T-helper 17 cell (primary cell): ENCODE results near the gene ALDH1A3. TPM values are rescaled to one million over a fixed set of nuclear protein-coding genes. Genes with fewer than 3 reads are reported as not detected.

ENCODE experiments used
- ATAC-seq: fragments of 150-1000 bp; cut with Tn5 transposase; 2 replicates; pipeline ENCODE4 v1.10.0; 2021; ENCODE audit warnings: mild to moderate bottlenecking, moderate library complexity
- DNase-seq, 3 donors: peaks; one replicate each; pipeline versions ENCODE4 v3.0.0 to v3.0.0-alpha.2; 2020 to 2021
- H3K9me3 ChIP-seq: one replicate; pipeline ENCODE4 v1.7.0; 2013; ENCODE audit warnings: low read length, mild to moderate bottlenecking; ENCODE audit not compliant: control insufficient read depth, poor library complexity, severe bottlenecking
- H3K27ac Mint-ChIP-seq: one replicate; pipeline ENCODE4 v1.8.0; 2022; ENCODE audit warnings: mild to moderate bottlenecking, moderate library complexity, mixed read lengths
- H3K27me3 Mint-ChIP-seq: one replicate; pipeline ENCODE4 v1.8.0; 2022; ENCODE audit warnings: mixed read lengths
- H3K36me3 Mint-ChIP-seq: one replicate; pipeline ENCODE4 v1.8.0; 2022; ENCODE audit warnings: low read depth, mixed read lengths
- H3K4me1 Mint-ChIP-seq: one replicate; pipeline ENCODE4 v1.8.0; 2022; ENCODE audit warnings: mild to moderate bottlenecking, mixed read lengths
- H3K4me3 Mint-ChIP-seq: one replicate; pipeline ENCODE4 v1.8.0; 2022; ENCODE audit warnings: mild to moderate bottlenecking, moderate library complexity, mixed read lengths
- total RNA-seq, 4 donors: library from RNA in 2 of 4; stranded (reverse) in 2 of 4; gene quantifications; one replicate each; pipeline ENCODE4 v1.2.3 and lab custom pipeline; 2022 to 2026

Gene ALDH1A3
- total RNA-seq, 2 donors from 2014 or later: not detected

DNA sequence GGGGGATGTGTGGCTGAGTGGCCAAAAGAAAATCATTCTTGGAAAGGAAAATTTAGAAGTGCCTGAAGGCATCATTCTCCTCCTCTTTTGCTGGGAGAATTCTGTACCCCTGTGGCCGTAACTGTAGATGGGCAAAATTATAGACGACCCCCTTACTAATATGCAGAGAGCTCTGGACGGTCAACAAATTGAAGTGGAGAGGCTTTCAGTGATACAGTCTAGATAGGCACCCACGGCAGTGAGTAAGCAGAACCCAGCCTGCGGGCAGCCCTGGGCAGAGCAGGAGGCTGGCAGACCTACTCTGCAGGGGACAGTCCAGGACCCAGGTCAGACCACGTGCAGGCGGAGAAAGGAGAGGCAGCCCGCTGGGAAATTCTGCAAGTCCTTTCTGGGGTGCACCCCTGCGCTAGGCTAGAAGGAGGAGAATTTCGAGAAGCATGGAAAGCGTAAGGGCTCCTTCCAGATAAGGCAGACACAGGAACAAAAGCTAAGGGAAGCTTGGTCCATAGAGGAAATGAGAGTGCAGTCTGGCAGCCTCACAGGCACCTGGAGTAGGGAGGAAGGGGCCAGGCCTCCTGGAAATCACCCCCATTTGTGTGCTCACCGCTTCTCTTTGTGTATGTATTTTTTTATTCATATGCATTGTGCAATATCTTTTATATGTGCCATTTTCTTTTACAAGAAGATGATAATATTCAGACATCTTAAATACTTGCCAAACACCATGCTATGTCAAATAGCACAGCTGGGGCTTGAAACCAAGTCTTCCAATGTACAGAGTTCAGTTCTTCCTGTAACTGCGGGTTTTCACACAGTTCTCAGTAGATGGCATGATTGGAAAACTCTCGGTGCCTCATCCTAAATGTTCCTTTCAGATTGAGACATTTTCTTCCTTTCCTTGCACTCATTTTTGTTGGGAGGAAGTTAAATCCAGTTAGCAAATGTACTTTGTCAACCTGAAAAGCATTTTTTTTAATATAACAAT is 79.7 kb downstream of the ALDH1A3 start:
- DNase-seq (no peak), ATAC-seq (no peak)
- Mint-ChIP-seq H3K27me3 (peaks cover 51% of the 10 kb centered on the region), H3K4me1 (no peaks in the 10 kb centered on the region), H3K36me3 (no peaks in the 10 kb centered on the region), H3K4me3 (no peak overlapping the region), H3K27ac (no peak overlapping the region)
- no peaks in the 10 kb centered on the region for H3K9me3 ChIP-seq

Other genes with a start within 250 kb of the ALDH1A3 start
- 1 to 10 TPM; 1.5 to 2.1 TPM for gene LRRK1, start 39.5 kb downstream of the ALDH1A3 start, total RNA-seq